ENCODE data around the gene SYNGAP1.

The SYNGAP1 gene

GRCh38 chr6:33426590-33427511, 7.0 kb downstream of the SYNGAP1 start:
- no peaks in the 10 kb centered on the region for H3K36me3 Mint-ChIP-seq
- no peaks in the 10 kb centered on the region for H3K9me3 Mint-ChIP-seq
- H3K27ac Mint-ChIP-seq: peak overlapping the region; percentile 92
- peaks cover 80% of the 10 kb centered on the region for H3K4me1 Mint-ChIP-seq
- H3K27me3 Mint-ChIP-seq: no peaks in the 10 kb centered on the region
- H3K4me3 Mint-ChIP-seq: peak overlapping the region; percentile 92

DNA sequence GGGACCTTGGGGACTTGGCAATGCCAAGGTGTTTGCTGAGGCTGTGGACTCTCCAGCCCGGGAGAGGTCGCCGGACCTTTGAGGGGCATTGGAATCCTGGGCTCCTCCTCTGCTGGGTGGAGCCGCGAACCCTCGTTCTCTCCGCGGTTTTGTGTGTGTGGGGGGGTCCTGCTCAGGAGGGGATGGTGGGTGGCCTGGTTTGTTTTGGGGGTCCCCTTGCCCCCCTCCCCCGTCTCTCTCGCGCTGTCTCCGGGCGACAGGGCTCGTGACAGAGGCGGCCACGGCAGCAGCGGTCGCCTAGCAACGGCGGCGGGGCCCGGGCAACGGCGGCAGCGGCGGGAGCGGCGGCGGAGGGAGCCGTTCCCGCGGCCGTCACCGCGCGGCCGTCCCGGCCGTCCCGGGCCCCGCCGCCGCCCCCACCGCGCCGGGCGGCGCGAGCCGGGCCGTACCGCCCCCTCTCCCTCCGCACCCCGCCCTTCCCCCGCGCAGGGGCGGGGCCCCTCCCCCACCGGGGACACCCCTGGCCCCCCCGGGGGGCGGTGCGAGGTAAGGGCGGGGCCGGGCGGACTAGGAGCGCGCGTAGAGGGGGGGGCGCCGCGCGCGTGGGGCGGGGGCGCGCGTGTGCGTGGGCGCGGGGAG, 7.8 kb downstream of the SYNGAP1 start:
- H3K4me1 Mint-ChIP-seq: peaks cover 82% of the 10 kb centered on the region
- no peaks in the 10 kb centered on the region for H3K36me3 Mint-ChIP-seq
- H3K9me3 Mint-ChIP-seq: no peaks in the 10 kb centered on the region
- peak overlapping the region; percentile 92 for H3K27ac Mint-ChIP-seq
- H3K27me3 Mint-ChIP-seq: no peaks in the 10 kb centered on the region
- H3K4me3 Mint-ChIP-seq: peak overlapping the region; percentile 92

DNA sequence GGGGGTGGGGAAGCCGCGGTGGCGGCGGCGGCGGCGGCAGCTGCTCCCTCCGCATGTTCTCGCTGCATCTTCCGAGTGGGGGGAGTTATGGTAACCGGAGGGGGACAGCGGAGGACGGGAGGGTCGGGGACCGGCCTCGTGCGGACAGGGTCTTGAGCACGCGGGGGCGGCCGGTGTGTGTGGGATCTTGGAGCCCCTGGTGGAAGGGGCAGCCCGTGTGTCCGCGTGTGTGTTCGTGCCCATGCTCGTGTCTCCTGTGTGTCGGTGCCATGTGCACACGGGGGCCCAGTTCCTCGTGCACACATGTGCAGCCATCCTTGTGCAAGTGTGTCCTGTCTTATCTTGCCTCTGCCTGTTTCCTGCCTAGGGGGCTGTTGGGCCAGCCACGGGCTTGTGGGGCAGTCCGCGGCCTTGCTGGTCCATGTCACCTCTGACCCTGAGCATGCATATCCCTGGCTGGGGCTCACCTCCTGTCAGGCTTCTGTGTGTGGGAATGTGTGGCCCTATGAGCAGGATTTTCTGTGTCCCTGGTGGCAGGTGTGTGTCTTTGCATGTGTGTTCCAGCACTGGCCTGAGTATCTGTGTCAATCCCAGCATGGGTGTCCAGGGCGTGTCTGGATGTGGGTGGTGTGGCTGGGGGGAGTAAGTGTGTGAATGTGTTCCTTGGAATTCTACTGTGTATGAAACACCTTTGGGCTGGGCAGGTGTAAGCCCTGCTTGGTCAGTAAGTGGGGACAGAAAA, 8.5 kb downstream of the SYNGAP1 start:
- H3K9me3 Mint-ChIP-seq: no peaks in the 10 kb centered on the region
- no peaks in the 10 kb centered on the region for H3K36me3 Mint-ChIP-seq
- H3K4me3 Mint-ChIP-seq: peak overlapping the region; percentile 91
- H3K27me3 Mint-ChIP-seq: no peaks in the 10 kb centered on the region
- peak overlapping the region; percentile 93 for H3K27ac Mint-ChIP-seq
- peaks cover 81% of the 10 kb centered on the region for H3K4me1 Mint-ChIP-seq

DNA sequence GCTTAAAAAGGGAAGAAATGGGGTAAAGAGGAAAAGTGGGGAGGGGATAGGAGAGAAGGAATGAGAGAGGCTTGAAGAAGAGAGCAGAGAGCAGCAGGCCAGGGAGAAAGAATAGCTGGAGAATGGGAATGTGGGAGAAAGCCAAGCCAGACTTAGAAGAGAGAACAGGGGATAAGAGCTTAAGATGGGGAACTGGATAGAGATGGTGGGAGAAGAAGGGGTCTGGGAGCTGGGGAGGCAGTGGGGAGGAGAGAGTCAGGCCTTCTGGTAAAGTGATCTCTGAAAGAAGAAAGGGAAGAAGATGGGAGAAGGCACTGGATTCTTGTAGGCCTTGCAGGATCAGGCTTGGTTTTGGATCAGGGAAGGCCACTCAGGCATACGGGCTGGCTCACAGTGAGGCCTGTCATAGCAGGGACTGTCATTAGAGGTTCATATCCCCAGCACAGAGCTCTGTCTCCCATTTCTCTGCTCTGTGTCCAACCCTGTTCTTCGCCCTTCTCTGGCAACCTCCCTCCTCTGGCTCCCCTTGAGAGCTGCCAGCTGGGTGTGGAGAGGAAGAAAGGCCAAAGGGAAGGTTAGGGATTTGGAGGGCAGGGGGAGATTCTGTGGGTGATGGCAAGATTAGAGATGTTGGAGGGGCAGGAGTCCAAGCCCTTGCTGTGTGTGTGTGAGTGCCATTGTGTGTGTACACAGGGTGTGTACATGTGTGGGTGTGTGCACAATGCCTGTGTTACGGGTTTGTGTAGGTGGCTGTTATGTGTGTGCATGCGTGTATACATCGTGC, 9.3 kb downstream of the SYNGAP1 start:
- H3K27ac Mint-ChIP-seq: peak overlapping the region; percentile 93
- H3K9me3 Mint-ChIP-seq: no peaks in the 10 kb centered on the region
- peak overlapping the region; percentile 91 for H3K4me3 Mint-ChIP-seq
- peaks cover 79% of the 10 kb centered on the region for H3K4me1 Mint-ChIP-seq
- H3K36me3 Mint-ChIP-seq: no peaks in the 10 kb centered on the region
- H3K27me3 Mint-ChIP-seq: no peaks in the 10 kb centered on the region

DNA sequence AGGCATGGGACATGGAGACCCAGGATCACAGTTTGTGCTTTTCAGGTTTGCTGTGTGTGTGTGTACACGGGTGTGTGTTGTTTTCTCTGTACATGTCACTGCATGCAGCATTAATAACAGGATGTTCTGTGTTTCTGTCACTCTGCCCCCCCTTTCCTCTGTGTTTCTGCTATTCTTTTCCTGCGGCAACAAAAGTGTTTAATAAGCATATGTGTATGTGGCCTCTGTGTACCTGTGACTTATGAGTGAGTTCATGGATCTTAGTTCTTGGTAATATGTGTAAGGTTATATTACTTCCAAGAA, 9.8 kb downstream of the SYNGAP1 start:
- Mint-ChIP-seq H3K36me3 (no peaks in the 10 kb centered on the region), H3K9me3 (no peaks in the 10 kb centered on the region), H3K27ac (peak overlapping the region; percentile 90), H3K4me1 (peaks cover 74% of the 10 kb centered on the region), H3K4me3 (peak overlapping the region; percentile 91), H3K27me3 (no peaks in the 10 kb centered on the region)

DNA sequence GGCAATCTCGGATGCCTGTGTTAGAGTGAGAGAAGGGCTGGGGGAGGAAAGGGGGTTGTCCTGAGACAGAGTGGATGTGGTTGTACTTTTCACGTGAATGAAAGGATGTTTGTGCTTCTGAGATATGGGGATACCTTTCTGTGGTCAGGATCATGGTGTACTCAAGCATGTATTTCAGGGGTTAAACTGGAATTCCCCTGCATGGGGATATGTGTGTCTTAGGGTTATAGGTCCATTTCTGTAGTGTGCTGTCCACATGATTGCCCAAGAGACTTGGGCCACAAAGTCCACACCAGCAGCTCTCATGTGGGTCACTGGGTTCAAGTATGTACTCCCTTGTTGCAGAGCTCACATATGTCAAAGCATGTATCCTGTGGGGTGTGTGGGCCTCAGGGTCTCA, 10.5 kb downstream of the SYNGAP1 start:
- no peaks in the 10 kb centered on the region for H3K36me3 Mint-ChIP-seq
- no peaks in the 10 kb centered on the region for H3K27me3 Mint-ChIP-seq
- peak overlapping the region; percentile 91 for H3K4me3 Mint-ChIP-seq
- H3K4me1 Mint-ChIP-seq: peaks cover 68% of the 10 kb centered on the region
- H3K9me3 Mint-ChIP-seq: no peaks in the 10 kb centered on the region
- peak overlapping the region; percentile 12 for H3K27ac Mint-ChIP-seq

- H3K4me3 Mint-ChIP-seq: peak overlapping the region; percentile 91
- H3K36me3 Mint-ChIP-seq: no peaks in the 10 kb centered on the region
- no peaks in the 10 kb centered on the region for H3K9me3 Mint-ChIP-seq
- H3K27me3 Mint-ChIP-seq: no peaks in the 10 kb centered on the region
- H3K4me1 Mint-ChIP-seq: peaks cover 64% of the 10 kb centered on the region
- H3K27ac Mint-ChIP-seq: peak overlapping the region; percentile 81
These were observed 11.4 kb downstream of the SYNGAP1 start for GRCh38 chr6:33430991-33431879.

- Mint-ChIP-seq H3K27me3 (no peaks in the 10 kb centered on the region), H3K4me3 (peak overlapping the region; percentile 76), H3K9me3 (no peaks in the 10 kb centered on the region), H3K4me1 (peaks cover 60% of the 10 kb centered on the region), H3K36me3 (peaks cover 3% of the 10 kb centered on the region), H3K27ac (peak overlapping the region; percentile 81)
These were observed 12.1 kb downstream of the SYNGAP1 start for GRCh38 chr6:33431880-33432541.

GRCh38 chr6:33432546-33432945, 12.7 kb downstream of the SYNGAP1 start:
- H3K27ac Mint-ChIP-seq: peak overlapping the region; percentile 82
- H3K27me3 Mint-ChIP-seq: no peaks in the 10 kb centered on the region
- H3K4me1 Mint-ChIP-seq: peaks cover 54% of the 10 kb centered on the region
- no peaks in the 10 kb centered on the region for H3K9me3 Mint-ChIP-seq
- H3K36me3 Mint-ChIP-seq: peaks cover 5% of the 10 kb centered on the region
- H3K4me3 Mint-ChIP-seq: peak overlapping the region; percentile 76

DNA sequence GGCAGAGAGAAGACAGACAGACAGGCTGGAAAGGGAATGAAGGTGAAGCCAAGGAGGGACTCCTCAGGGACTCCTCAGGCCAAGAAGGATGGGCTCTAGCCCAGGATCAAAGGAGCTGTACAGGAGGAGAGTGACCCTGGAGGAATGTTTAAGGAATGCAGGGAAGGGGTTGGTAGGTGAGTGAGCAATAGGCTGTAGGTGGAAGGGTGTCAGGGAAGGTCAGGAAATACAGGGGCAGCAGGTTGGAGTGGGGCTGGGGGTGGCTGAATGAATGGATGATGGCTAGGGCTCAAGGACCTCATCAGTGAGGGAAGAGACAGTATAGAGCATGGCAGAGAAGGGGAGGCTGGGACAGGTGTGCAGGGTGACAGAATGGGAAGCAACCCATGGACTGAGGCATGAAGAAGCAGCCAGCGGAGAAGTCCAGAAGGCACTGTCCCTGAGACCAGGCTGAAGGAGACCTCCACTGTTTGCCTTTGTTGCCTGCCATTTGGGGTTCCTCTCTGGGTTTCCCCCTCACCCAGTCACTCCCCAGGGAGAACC, 13.2 kb downstream of the SYNGAP1 start:
- Mint-ChIP-seq H3K27ac (peak overlapping the region; percentile 82), H3K9me3 (no peaks in the 10 kb centered on the region), H3K4me3 (peak overlapping the region; percentile 60), H3K36me3 (peaks cover 5% of the 10 kb centered on the region), H3K4me1 (peaks cover 54% of the 10 kb centered on the region), H3K27me3 (no peaks in the 10 kb centered on the region)

- no peaks in the 10 kb centered on the region for H3K9me3 Mint-ChIP-seq
- peaks cover 5% of the 10 kb centered on the region for H3K36me3 Mint-ChIP-seq
- peaks cover 49% of the 10 kb centered on the region for H3K4me1 Mint-ChIP-seq
- H3K4me3 Mint-ChIP-seq: no peak overlapping the region
- H3K27me3 Mint-ChIP-seq: no peaks in the 10 kb centered on the region
- H3K27ac Mint-ChIP-seq: no peak overlapping the region
These were observed 13.8 kb downstream of the SYNGAP1 start for GRCh38 chr6:33433544-33434191.

GRCh38 chr6:33434961-33435360, 15.1 kb downstream of the SYNGAP1 start:
- no peaks in the 10 kb centered on the region for H3K27me3 Mint-ChIP-seq

DNA sequence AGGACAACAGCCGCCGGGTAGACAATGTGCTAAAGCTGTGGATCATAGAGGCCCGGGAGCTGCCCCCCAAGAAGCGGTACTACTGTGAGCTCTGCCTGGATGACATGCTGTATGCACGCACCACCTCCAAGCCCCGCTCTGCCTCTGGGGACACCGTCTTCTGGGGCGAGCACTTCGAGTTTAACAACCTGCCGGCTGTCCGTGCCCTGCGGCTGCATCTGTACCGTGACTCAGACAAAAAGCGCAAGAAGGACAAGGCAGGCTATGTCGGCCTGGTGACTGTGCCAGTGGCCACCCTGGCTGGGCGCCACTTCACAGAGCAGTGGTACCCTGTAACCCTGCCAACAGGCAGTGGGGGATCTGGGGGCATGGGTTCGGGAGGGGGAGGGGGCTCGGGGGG, 17.8 kb downstream of the SYNGAP1 start:
- Mint-ChIP-seq H3K9me3 (no peaks in the 10 kb centered on the region), H3K27me3 (no peaks in the 10 kb centered on the region), H3K4me1 (peaks cover 16% of the 10 kb centered on the region), H3K27ac (peak overlapping the region; percentile 41), H3K4me3 (no peak overlapping the region), H3K36me3 (peaks cover 6% of the 10 kb centered on the region)

More at GRCh38 chr6:33434961-33435360, 15.1 kb downstream of the SYNGAP1 start:
- H3K4me3 Mint-ChIP-seq: no peak overlapping the region
- no peak overlapping the region for H3K27ac Mint-ChIP-seq
- no peaks in the 10 kb centered on the region for H3K9me3 Mint-ChIP-seq
- H3K36me3 Mint-ChIP-seq: peaks cover 6% of the 10 kb centered on the region
- H3K4me1 Mint-ChIP-seq: peaks cover 40% of the 10 kb centered on the region
